DMS53 treated with DMSO at 0.1 percent for 48 hours (cell line): ENCODE data around the gene RBM26.

Source experiments
- DNase-seq: peaks from one replicate; lab custom pipeline; 2025; ENCODE audit not compliant: unreplicated experiment; lab: John Stamatoyannopoulos, UW

The RBM26 gene

GRCh38 chr13:79423801-79424642, 18.0 kb upstream of the RBM26 start:
- DNase-seq = peak; percentile 17

GRCh38 chr13:79423340-79423739, 17.3 kb upstream of the RBM26 start:
- no peak for DNase-seq

GRCh38 chr13:79419365-79419764, 13.3 kb upstream of the RBM26 start:
- no peak for DNase-seq

- DNase-seq = no peak
Observed at GRCh38 chr13:79417741-79418140, 11.7 kb upstream of the RBM26 start.

GRCh38 chr13:79413521-79413920, 7.5 kb upstream of the RBM26 start:
- DNase-seq = no peak

GRCh38 chr13:79409828-79410227, 3.8 kb upstream of the RBM26 start:
- no peak for DNase-seq

- DNase-seq = no peak
Observed at GRCh38 chr13:79407349-79407979, 1.4 kb upstream of the RBM26 start.

GRCh38 chr13:79406597-79406908, 498 bp upstream of the RBM26 start:
- DNase-seq = no peak

- DNase-seq = no peak
Observed at GRCh38 chr13:79405501-79405830, 589 bp downstream of the RBM26 start.

- no peak for DNase-seq
Observed at GRCh38 chr13:79404985-79405384, 1.1 kb downstream of the RBM26 start.

GRCh38 chr13:79404361-79404760, 1.7 kb downstream of the RBM26 start:
- no peak for DNase-seq

- DNase-seq = no peak
Observed at GRCh38 chr13:79403113-79403512, 2.9 kb downstream of the RBM26 start.

GRCh38 chr13:79402679-79403078, 3.4 kb downstream of the RBM26 start:
- no peak for DNase-seq

- no peak for DNase-seq
Observed at GRCh38 chr13:79402074-79402635, 3.9 kb downstream of the RBM26 start.

- DNase-seq = no peak
Observed at GRCh38 chr13:79401259-79402070, 4.6 kb downstream of the RBM26 start.

- no peak for DNase-seq
Observed at GRCh38 chr13:79398915-79399314, 7.1 kb downstream of the RBM26 start.

GRCh38 chr13:79398127-79398526, 7.9 kb downstream of the RBM26 start:
- no peak for DNase-seq

- DNase-seq = no peak
Observed at GRCh38 chr13:79395881-79396280, 10.2 kb downstream of the RBM26 start.

- DNase-seq = peak; percentile 10
Observed at GRCh38 chr13:79393564-79394249, 12.3 kb downstream of the RBM26 start.

GRCh38 chr13:79392882-79393563, 13.0 kb downstream of the RBM26 start:
- DNase-seq = no peak

GRCh38 chr13:79389026-79389425, 17.0 kb downstream of the RBM26 start:
- DNase-seq = no peak
